Gastrocnemius medialis (tissue), 4 donors: ENCODE results near the gene RFTN1. TPM values are rescaled to one million over a fixed set of nuclear protein-coding genes. Genes with fewer than 3 reads are reported as not detected.

Experiments used
- ATAC-seq, 2 donors: fragments of 150-250 bp; one replicate each; pipeline ENCODE4 v1.9.1; 2016
- DNase-seq, 2 donors: peaks; one replicate each; pipeline ENCODE4 v3.0.0-alpha.2; 2019
- H3K27ac ChIP-seq, 4 donors: fragments of 200-600 bp; sonication (generic); 1 replicate in 1 of 4; 2 replicates in 3 of 4; pipeline ENCODE4 v1.5.1; 2016 to 2018; ENCODE audit warnings: mild to moderate bottlenecking in 2 of 4, moderate library complexity in 1 of 4
- H3K27me3 ChIP-seq, 3 donors: fragments of 200-600 bp; sonication (generic) in 2 of 3; 1 replicate in 1 of 3; 2 replicates in 2 of 3; pipeline versions ENCODE4 v1.5.1 to v1.6.0; 2016 to 2019; ENCODE audit warnings: mild to moderate bottlenecking in 1 of 3, moderate library complexity in 1 of 3
- H3K36me3 ChIP-seq, 2 donors: fragments of 200-600 bp; sonication (generic) in 1 of 2; one replicate each; pipeline ENCODE4 v1.5.1; 2017 to 2018
- H3K4me1 ChIP-seq, 2 donors: fragments of 200-600 bp; sonication (generic) in 1 of 2; one replicate each; pipeline ENCODE4 v1.5.1; 2016 to 2017; ENCODE audit warnings: mild to moderate bottlenecking in 2 of 2
- H3K4me3 ChIP-seq, 4 donors: fragments of 200-600 bp; sonication (generic) in 3 of 4; 1 replicate in 1 of 4; 2 replicates in 3 of 4; pipeline ENCODE4 v1.5.1; 2016 to 2019; ENCODE audit warnings: mild to moderate bottlenecking in 2 of 4
- H3K9me3 ChIP-seq, 3 donors: fragments of 200-600 bp; sonication (generic) in 2 of 3; 1 replicate in 1 of 3; 2 replicates in 2 of 3; pipeline ENCODE4 v1.5.1; 2016 to 2019
- POLR2A ChIP-seq, 2 donors: fragments of 450-650 bp; IDR thresholded peaks; one replicate each; pipeline ENCODE4 v1.6.1; 2017; ENCODE audit warnings: antibody characterized with exemption in 2 of 2, mild to moderate bottlenecking in 2 of 2, moderate library complexity in 2 of 2
- in situ Hi-C, 4 donors: fragments of 200-750 bp; cut with MboI; loops; one replicate each; pipeline versions ENCODE4 v1.15.0 to v1.8.0; 2017; ENCODE audit warnings: low sequenced_read_pairs in 4 of 4
- intact Hi-C: fragments of 100-400 bp; cut with DNase I; formaldehyde crosslinking; loops from one replicate; pipeline ENCODE4 v1.15.1; 2023; ENCODE audit warnings: low total_unique reads
- total RNA-seq, 4 donors: library from RNA; depleted of rRNA; stranded (reverse); fragments of >200 nt; gene quantifications; one replicate each; pipeline versions ENCODE4 v1.1.0 to v1.2.3, GENCODE V29; 2016
- TF ChIP-seq, protein P1 (sequence below), 5 experiments: fragments of 450-650 bp in 3 of 5; fragments of 200-600 bp in 2 of 5; sonication (generic) in 2 of 5; IDR thresholded peaks in 4 of 5; conservative IDR thresholded peaks in 1 of 5; 1 replicate in 4 of 5; 2 replicates in 1 of 5; pipeline ENCODE4 v1.5.1; 2016 to 2019; ENCODE audit warnings: antibody characterized with exemption in 5 of 5, mild to moderate bottlenecking in 3 of 5, moderate library complexity in 3 of 5

RFTN1 gene
- total RNA-seq, 4 donors from 2014 or later, result 10.7 to 22.8 (median 11.7) TPM

DNA sequence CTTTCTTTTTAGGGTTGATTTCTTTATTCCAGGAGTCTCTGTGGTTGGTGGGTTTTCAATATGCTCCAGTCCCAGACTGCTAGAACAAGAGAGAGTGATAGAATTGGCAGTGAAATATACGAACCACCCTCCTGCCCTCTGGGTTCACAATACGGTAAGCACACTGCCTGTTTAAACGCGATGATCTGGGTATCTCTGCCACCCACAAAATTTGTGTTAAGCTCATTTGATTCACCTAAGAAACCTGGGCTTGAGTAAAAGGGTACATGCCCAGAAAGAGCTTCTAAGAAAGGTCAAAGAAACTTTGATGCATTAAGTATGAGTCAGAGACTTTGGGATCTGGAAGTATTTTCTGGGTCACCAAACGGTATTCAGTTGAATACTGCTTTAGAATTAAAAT, 218.7 kb downstream of the RFTN1 start:
- no peak for TF ChIP-seq POLR2A (IDR thresholded peaks at IDR 0.05)
- TF ChIP-seq, protein P1, sequence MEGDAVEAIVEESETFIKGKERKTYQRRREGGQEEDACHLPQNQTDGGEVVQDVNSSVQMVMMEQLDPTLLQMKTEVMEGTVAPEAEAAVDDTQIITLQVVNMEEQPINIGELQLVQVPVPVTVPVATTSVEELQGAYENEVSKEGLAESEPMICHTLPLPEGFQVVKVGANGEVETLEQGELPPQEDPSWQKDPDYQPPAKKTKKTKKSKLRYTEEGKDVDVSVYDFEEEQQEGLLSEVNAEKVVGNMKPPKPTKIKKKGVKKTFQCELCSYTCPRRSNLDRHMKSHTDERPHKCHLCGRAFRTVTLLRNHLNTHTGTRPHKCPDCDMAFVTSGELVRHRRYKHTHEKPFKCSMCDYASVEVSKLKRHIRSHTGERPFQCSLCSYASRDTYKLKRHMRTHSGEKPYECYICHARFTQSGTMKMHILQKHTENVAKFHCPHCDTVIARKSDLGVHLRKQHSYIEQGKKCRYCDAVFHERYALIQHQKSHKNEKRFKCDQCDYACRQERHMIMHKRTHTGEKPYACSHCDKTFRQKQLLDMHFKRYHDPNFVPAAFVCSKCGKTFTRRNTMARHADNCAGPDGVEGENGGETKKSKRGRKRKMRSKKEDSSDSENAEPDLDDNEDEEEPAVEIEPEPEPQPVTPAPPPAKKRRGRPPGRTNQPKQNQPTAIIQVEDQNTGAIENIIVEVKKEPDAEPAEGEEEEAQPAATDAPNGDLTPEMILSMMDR (IDR thresholded peaks at IDR 0.05 in 4 of 5, conservative IDR thresholded peaks at IDR 0.05 in 1 of 5), result no peak
- Histone ChIP-seq H3K27me3 (no peaks in the 10 kb centered on the region), H3K9me3 (no peaks in the 10 kb centered on the region), H3K4me1 (peaks cover 11 to 23% of the 10 kb centered on the region in 2 donors), H3K27ac (no peak overlapping the region), H3K36me3 (peaks cover 0 to 5% of the 10 kb centered on the region in 2 donors), H3K4me3 (no peak overlapping the region)
- in situ Hi-C loops (loop anchor here in 2 of 4 donors (25.0 kb wide), 2 partner anchors 892 to 1442 kb away; partner anchors contain the start of gene TBC1D5 (in 1 of the 2)), intact Hi-C loops (no loop called here)
- ATAC-seq (no peak), DNase-seq (no peak)

DNA sequence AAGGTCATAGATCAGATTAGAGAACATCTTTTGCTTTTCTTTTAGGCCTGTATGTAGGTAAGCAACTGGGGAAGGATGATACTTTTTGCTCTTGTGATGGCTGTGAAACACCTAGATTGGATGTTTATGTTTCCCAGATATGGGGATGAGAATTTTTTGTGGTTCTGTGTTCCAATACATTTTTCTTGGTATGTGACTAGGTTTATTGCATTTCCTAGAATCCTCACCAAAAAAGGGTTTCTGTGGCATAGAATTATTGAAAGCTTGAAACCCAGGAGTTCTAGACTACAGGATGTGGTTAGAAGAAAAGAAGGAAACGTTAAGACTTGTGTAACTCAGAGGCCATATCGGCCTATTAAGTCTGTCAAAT, 222.7 kb downstream of the RFTN1 start:
- no peak overlapping the region for H3K4me3 ChIP-seq
- peaks cover 0 to 2% of the 10 kb centered on the region in 2 donors for H3K36me3 ChIP-seq
- intact Hi-C loops (loop anchor here (1.0 kb wide), 1 partner anchor 259 kb away; no protein-coding TSS in a partner anchor), in situ Hi-C loops (loop anchor here in 2 of 4 donors (25.0 kb wide), 2 partner anchors 896 to 1446 kb away; partner anchors contain the start of gene TBC1D5 (in 1 of the 2))
- no peaks in the 10 kb centered on the region for H3K9me3 ChIP-seq
- TF ChIP-seq, protein P1 (IDR thresholded peaks at IDR 0.05 in 4 of 5, conservative IDR thresholded peaks at IDR 0.05 in 1 of 5), result no peak
- no peak for TF ChIP-seq POLR2A (IDR thresholded peaks at IDR 0.05)
- DNase-seq (no peak), ATAC-seq (no peak)
- H3K27me3 ChIP-seq, result no peaks in the 10 kb centered on the region
- H3K4me1 ChIP-seq, result peaks cover 44 to 51% of the 10 kb centered on the region in 2 donors
- H3K27ac ChIP-seq, result peak overlapping the region in 3 of 4 donors; percentile 1 to 75 (median 7)

DNA sequence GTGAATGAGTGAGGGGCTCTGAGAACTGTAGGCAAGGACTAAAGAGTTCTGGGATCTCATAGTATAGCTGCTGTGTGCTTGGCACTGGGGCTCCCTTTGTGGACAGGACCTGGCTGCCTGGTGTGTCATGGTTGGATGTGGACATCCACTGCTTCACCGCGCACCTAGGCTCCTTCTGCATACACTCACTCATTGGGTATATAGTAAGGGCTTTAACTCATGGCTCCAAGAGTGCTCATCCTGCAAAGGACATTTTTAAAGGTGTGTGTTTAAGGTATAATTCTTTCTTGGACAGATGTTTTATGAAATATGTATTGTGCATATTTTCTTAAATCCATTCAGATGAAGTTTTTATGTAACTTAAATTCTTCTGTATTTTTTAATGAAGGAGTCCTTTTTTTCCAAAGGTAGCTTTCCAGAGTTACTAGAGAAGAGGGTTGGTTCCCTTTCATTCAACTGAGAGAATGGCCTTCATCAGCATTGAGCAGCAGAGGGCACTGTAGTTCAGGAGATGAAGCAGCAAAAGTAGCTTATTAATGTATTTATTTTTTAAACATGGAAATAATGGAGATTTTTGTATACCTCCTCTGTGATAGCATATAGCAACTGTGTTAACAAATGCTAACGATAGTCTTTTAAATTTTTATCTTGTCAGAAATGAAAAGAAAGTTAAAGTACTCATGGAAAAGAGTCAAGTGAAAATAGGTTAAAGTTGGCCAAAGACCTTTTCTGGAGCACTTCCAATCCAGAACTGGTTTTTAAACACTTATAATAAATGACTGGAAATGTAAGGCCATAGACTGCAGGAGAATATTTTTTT, 223.3 kb downstream of the RFTN1 start:
- in situ Hi-C loops, result loop anchor here in 2 of 4 donors (25.0 kb wide), 2 partner anchors 897 to 1447 kb away; partner anchors contain the start of gene TBC1D5 (in 1 of the 2)
- ATAC-seq (no peak), DNase-seq (peak in 1 of 2 donors; percentile 26)
- TF ChIP-seq, protein P1 (IDR thresholded peaks at IDR 0.05 in 4 of 5, conservative IDR thresholded peaks at IDR 0.05 in 1 of 5), result peak; percentile 60 to 83 (median 79)
- TF ChIP-seq POLR2A (IDR thresholded peaks at IDR 0.05), result no peak
- Histone ChIP-seq H3K9me3 (no peaks in the 10 kb centered on the region), H3K36me3 (no peaks in the 10 kb centered on the region), H3K4me3 (no peak overlapping the region), H3K27me3 (no peaks in the 10 kb centered on the region), H3K27ac (peak overlapping the region in 3 of 4 donors; percentile 75 to 83 (median 76)), H3K4me1 (peaks cover 50 to 57% of the 10 kb centered on the region in 2 donors)
- intact Hi-C loops, result loop anchor here (1.0 kb wide), 1 partner anchor 260 kb away; no protein-coding TSS in a partner anchor

DNA sequence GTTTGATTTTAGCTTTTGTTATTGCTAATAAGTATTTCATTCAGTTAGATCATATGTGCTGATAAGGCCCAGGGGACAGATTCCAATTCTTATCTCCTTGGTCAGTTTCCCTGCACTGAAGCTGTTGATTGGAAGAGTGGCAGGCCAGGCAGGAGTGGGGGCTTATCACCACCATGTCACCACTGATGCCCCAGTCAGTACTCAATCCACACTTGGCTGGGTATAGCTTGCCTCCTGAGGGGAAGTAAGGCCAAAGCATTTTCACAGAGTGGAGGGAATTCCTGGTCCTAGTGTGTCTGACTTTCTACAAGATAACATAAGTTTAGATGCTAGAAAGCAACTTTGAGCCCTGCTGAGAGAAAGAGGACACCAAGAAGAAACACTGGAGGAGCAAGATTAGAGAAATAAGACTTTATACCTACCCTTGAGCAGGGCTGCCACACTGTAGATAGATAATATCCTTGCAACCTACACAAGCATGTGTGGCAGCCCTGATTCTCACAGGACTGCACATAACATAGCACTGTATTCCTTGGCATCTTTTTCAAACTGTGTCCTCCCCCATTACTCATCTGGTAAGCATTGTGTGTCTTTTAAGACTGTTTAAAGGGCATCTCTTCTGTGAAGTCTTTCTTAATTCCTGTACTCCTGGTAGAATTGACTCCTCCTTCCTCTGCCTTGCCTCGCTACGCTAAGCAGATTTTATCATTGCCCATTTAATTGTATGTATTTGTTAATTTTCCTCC, 224.2 kb downstream of the RFTN1 start:
- in situ Hi-C loops, result loop anchor here (5.0 to 25.0 kb wide), 3 partner anchors 263 to 1448 kb away; partner anchors contain the start of gene TBC1D5 (in 1 of the 4)
- no peak for DNase-seq
- intact Hi-C loops, result no loop called here
- no peak overlapping the region for H3K4me3 ChIP-seq
- peak overlapping the region; percentile 66 to 83 (median 76) for H3K27ac ChIP-seq
- no peaks in the 10 kb centered on the region for H3K9me3 ChIP-seq
- H3K36me3 ChIP-seq, result no peaks in the 10 kb centered on the region
- ATAC-seq, result no peak
- H3K27me3 ChIP-seq, result no peaks in the 10 kb centered on the region
- no peak for TF ChIP-seq POLR2A (IDR thresholded peaks at IDR 0.05)
- TF ChIP-seq, protein P1 (IDR thresholded peaks at IDR 0.05 in 4 of 5, conservative IDR thresholded peaks at IDR 0.05 in 1 of 5), result no peak
- peaks cover 57 to 64% of the 10 kb centered on the region in 2 donors for H3K4me1 ChIP-seq
